Gastroesophageal sphincter (tissue), 4 donors: ENCODE measurements around the gene LRAT. TPM values are rescaled to one million over a fixed set of nuclear protein-coding genes. Genes with fewer than 3 reads are reported as not detected.

Source experiments
- ATAC-seq: fragments of 150-250 bp; one replicate; pipeline ENCODE4 v1.9.1; 2016; ENCODE audit warnings: mild to moderate bottlenecking, moderate library complexity
- H3K27ac ChIP-seq, 4 donors: fragments of 200-600 bp; sonication (generic) in 3 of 4; 1 replicate in 3 of 4; 2 replicates in 1 of 4; pipeline ENCODE4 v1.5.1; 2016 to 2019
- H3K27me3 ChIP-seq: fragments of 200-600 bp; sonication (generic); one replicate; pipeline ENCODE4 v1.5.1; 2019
- H3K36me3 ChIP-seq, 2 donors: fragments of 200-600 bp; sonication (generic); one replicate each; pipeline ENCODE4 v1.5.1; 2019; ENCODE audit warnings: control low read depth in 1 of 2
- H3K4me1 ChIP-seq, 3 donors: fragments of 200-600 bp; sonication (generic); 1 replicate in 2 of 3; 2 replicates in 1 of 3; pipeline ENCODE4 v1.5.1; 2016 to 2019; ENCODE audit warnings: control low read depth in 2 of 3
- H3K4me3 ChIP-seq, 2 donors: fragments of 200-600 bp; sonication (generic); one replicate each; pipeline ENCODE4 v1.5.1; 2019; ENCODE audit warnings: mild to moderate bottlenecking in 1 of 2, moderate library complexity in 1 of 2
- H3K9me3 ChIP-seq, 3 donors: fragments of 200-600 bp; sonication (generic); one replicate each; pipeline ENCODE4 v1.5.1; 2017 to 2019; ENCODE audit warnings: control low read depth in 2 of 3
- EP300 ChIP-seq: sonication (generic); formaldehyde crosslinking; IDR thresholded peaks from one replicate; pipeline ENCODE4 v1.6.1; 2017; ENCODE audit warnings: antibody characterized with exemption, mild to moderate bottlenecking
- POLR2A ChIP-seq, 2 donors: fragments of 450-650 bp; IDR thresholded peaks; one replicate each; pipeline ENCODE4 v1.6.1; 2017; ENCODE audit warnings: antibody characterized with exemption in 2 of 2, mild to moderate bottlenecking in 2 of 2, moderate library complexity in 1 of 2
- POLR2AphosphoS5 ChIP-seq: sonication (generic); formaldehyde crosslinking; IDR thresholded peaks from one replicate; pipeline ENCODE4 v1.6.1; 2017; ENCODE audit warnings: antibody characterized with exemption
- WGBS, 2 donors: methylation state at CpG; one replicate each; pipeline ENCODE4 v1.1.5; 2018; ENCODE audit warnings: low coverage in 1 of 2; 5-methylcytosine and 5-hydroxymethylcytosine counted together
- total RNA-seq, 4 donors: library from RNA; depleted of rRNA; stranded (reverse); fragments of >200 nt; gene quantifications; one replicate each; pipeline ENCODE4 v1.1.0, GENCODE V29; 2016
- TF ChIP-seq, protein P1 (sequence below), 4 experiments: fragments of 200-600 bp in 2 of 4; fragments of 450-650 bp in 2 of 4; sonication (generic) in 1 of 4; IDR thresholded peaks; one replicate each; pipeline ENCODE4 v1.5.1; 2017 to 2019; ENCODE audit warnings: antibody characterized with exemption in 4 of 4, mild to moderate bottlenecking in 2 of 4, moderate library complexity in 2 of 4

The LRAT gene
- total RNA-seq, 4 donors from 2014 or later = 0.30 to 0.40 TPM; not detected in 2

DNA sequence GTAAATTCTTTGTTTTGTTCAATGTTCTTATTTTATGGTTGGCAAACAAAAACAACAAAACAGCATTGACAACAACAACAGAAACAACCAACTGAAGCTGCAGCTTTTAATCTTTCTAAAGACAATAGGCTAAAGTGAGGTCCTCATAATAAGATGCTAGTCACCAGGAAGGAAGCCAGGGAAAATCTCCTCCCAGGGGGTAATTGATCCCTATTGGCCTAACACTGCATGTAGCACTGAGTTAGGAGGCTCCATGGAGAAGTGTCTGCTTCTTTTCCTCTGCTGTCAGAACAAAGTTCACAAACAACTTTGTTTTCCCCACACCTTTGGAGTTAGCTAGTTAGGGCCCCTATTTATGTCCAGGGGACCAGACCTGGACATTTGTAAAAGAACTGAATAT is 4.7 kb upstream of the LRAT start:
- no peaks in the 10 kb centered on the region for H3K9me3 ChIP-seq
- no peak for TF ChIP-seq EP300
- H3K4me1 ChIP-seq = peaks cover 0 to 41% (median 5%) of the 10 kb centered on the region in 3 donors
- peaks cover 30% of the 10 kb centered on the region for H3K27me3 ChIP-seq
- no peak for ATAC-seq
- H3K36me3 ChIP-seq = no peaks in the 10 kb centered on the region
- no peak overlapping the region for H3K4me3 ChIP-seq
- H3K27ac ChIP-seq = no peak overlapping the region

DNA sequence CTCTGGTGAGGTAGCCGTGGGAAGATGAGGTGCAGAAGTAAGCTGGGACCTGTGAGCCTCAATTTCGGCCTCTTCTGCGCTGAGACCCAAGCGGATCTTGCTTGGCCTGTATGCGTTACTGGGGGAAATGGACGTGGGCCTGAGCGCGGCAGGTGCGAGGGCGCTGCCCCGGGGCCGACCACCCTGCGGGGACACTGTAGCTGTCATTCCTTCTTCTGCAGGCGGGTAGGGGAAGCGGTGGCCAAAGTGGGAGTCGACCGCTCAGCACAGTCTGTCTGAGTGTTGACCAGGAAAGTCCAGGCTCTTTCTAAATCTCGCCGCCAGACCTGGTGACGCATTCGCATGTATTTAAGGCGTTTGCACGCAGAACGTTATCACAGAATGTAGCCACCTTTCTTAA is 3.3 kb upstream of the LRAT start:
- Histone ChIP-seq H3K4me3 (no peak overlapping the region), H3K27me3 (peaks cover 43% of the 10 kb centered on the region), H3K4me1 (peaks cover 0 to 48% (median 10%) of the 10 kb centered on the region in 3 donors), H3K9me3 (no peaks in the 10 kb centered on the region), H3K36me3 (no peaks in the 10 kb centered on the region), H3K27ac (no peak overlapping the region)
- no peak for ATAC-seq
- 60% methylated on average over 2 of the region's 24 CpGs; no CpG with 5 or more reads in 1 of the 2 donors for WGBS, 2 donors
- TF ChIP-seq, protein P1, sequence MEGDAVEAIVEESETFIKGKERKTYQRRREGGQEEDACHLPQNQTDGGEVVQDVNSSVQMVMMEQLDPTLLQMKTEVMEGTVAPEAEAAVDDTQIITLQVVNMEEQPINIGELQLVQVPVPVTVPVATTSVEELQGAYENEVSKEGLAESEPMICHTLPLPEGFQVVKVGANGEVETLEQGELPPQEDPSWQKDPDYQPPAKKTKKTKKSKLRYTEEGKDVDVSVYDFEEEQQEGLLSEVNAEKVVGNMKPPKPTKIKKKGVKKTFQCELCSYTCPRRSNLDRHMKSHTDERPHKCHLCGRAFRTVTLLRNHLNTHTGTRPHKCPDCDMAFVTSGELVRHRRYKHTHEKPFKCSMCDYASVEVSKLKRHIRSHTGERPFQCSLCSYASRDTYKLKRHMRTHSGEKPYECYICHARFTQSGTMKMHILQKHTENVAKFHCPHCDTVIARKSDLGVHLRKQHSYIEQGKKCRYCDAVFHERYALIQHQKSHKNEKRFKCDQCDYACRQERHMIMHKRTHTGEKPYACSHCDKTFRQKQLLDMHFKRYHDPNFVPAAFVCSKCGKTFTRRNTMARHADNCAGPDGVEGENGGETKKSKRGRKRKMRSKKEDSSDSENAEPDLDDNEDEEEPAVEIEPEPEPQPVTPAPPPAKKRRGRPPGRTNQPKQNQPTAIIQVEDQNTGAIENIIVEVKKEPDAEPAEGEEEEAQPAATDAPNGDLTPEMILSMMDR (IDR thresholded peaks at IDR 0.05) = no peak
- no peak for TF ChIP-seq EP300
- TF ChIP-seq POLR2AphosphoS5 = no peak
- no peak for TF ChIP-seq POLR2A (IDR thresholded peaks at IDR 0.05)

DNA sequence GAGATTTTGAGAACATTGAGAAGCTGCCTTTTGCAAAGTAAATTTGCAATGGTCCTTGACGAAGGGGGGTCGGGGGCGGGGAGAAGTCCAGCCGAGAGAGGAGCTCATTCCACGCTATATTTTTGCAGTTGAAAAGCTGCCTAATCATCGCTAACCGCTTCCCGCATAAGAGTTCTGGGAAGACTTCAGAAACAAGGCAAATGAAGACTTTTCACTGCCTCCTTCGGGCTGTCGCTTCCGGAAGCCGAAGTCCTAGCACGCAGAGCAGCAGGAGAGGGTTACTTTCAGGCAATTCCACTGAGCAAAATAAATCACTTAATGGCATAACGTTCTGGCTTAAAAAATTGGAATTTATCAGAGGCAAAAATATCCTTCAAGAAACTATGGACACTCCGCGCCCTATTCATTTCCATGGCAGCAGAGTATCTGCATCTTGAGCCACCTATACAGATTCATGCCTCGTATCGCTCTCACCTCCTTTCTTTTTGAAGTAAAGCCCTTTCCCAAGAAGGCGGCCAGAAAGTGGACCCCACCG is 2.6 kb upstream of the LRAT start:
- 24 to 46% methylated on average over 14 to 20 of the region's 20 CpGs for WGBS, 2 donors
- Histone ChIP-seq H3K4me1 (peaks cover 0 to 48% (median 10%) of the 10 kb centered on the region in 3 donors), H3K27me3 (peaks cover 51% of the 10 kb centered on the region), H3K36me3 (no peaks in the 10 kb centered on the region), H3K4me3 (peak overlapping the region in 1 of 2 donors; percentile 58), H3K9me3 (no peaks in the 10 kb centered on the region), H3K27ac (no peak overlapping the region)
- ATAC-seq = no peak
- TF ChIP-seq POLR2A (IDR thresholded peaks at IDR 0.05) (no peak), POLR2AphosphoS5 (no peak), EP300 (no peak)
- TF ChIP-seq, protein P1 (IDR thresholded peaks at IDR 0.05) = no peak

DNA sequence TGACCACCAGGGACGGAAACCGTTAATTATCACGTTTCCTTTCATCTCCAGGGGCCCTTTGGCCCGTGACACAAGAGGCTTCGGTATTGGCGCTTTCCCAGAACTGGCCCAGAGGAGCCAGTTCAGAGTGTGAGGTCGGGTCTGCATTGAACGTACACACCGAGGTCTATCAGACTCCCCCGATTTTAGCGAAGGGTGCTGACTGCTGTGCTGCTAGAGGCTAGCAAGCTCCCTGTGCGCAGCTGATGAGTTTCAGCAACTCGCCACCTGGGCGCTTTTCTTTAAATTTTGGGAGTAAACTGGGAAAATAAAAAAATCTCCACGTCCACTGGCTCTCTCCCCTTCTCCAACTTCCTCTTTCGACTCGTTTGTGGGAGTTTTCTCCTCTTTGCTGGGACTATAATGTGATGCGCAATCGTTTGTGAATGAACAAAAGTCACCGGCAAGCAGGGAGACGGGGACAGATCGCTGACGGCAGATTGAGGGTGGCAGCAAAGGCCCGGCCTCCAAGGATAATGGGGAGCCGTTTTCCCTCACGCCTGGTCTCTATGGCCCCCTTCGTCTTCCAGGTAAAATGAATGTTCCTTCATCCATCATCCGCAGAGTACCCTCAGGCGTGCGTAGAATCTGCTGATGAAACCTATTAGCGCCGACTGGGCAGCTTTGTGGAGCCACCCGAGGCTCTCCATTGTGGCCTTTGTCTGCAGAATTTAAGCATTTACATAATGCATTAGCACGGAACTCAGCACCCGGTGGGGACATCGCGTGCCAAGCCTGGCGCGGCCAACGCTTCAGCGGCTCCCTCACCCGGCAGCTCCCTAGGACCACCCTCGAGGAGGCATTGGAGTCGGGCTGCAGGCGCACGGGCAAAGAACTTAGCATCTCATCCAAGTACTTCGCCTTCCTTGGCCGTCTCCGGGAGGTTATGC is 1.6 kb upstream of the LRAT start:
- Histone ChIP-seq H3K27ac (no peak overlapping the region), H3K27me3 (peaks cover 58% of the 10 kb centered on the region), H3K36me3 (no peaks in the 10 kb centered on the region), H3K4me3 (peak overlapping the region in 1 of 2 donors; percentile 58), H3K9me3 (no peaks in the 10 kb centered on the region), H3K4me1 (peaks cover 0 to 48% (median 10%) of the 10 kb centered on the region in 3 donors)
- TF ChIP-seq POLR2A (IDR thresholded peaks at IDR 0.05) (no peak), POLR2AphosphoS5 (no peak), EP300 (no peak)
- TF ChIP-seq, protein P1 (IDR thresholded peaks at IDR 0.05) = no peak
- ATAC-seq = no peak
- WGBS, 2 donors = 2 to 12% methylated on average over 24 to 33 of the region's 49 CpGs

DNA sequence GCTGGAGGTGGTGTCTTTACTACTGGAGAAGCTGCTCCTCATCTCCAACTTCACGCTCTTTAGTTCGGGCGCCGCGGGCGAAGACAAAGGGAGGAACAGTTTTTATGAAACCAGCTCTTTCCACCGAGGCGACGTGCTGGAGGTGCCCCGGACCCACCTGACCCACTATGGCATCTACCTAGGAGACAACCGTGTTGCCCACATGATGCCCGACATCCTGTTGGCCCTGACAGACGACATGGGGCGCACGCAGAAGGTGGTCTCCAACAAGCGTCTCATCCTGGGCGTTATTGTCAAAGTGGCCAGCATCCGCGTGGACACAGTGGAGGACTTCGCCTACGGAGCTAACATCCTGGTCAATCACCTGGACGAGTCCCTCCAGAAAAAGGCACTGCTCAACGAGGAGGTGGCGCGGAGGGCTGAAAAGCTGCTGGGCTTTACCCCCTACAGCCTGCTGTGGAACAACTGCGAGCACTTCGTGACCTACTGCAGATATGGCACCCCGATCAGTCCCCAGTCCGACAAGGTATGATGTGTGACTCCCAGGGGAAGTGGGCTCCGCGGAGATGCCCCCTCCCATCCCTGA is 634 bp downstream of the LRAT start:
- peaks cover 58% of the 10 kb centered on the region for H3K27me3 ChIP-seq
- 0 to 12% methylated on average over 2 to 10 of the region's 31 CpGs for WGBS, 2 donors
- H3K36me3 ChIP-seq = no peaks in the 10 kb centered on the region
- ATAC-seq = no peak
- no peak for TF ChIP-seq POLR2AphosphoS5
- no peak for TF ChIP-seq EP300
- TF ChIP-seq POLR2A (IDR thresholded peaks at IDR 0.05) = no peak
- TF ChIP-seq, protein P1 (IDR thresholded peaks at IDR 0.05) = no peak
- H3K4me3 ChIP-seq = peak overlapping the region in 1 of 2 donors; percentile 58
- H3K4me1 ChIP-seq = peaks cover 0 to 38% (median 10%) of the 10 kb centered on the region in 3 donors
- H3K27ac ChIP-seq = no peak overlapping the region
- H3K9me3 ChIP-seq = no peaks in the 10 kb centered on the region
